Endothelial cell of umbilical vein (primary cell): Measurements from ENCODE around the gene TMSB10.
"Not testable (repeated sequence)": the region's sequence is repeated elsewhere in the genome, so short reads cannot be mapped to it uniquely, and the experiment has no call there.

ENCODE experiments used
- EZH2 ChIP-seq: IDR thresholded peaks from 2 replicates; pipeline ENCODE4 v1.6.1; 2012; ENCODE audit warnings: borderline replicate concordance, low read depth, mild to moderate bottlenecking, moderate library complexity, low read length, inconsistent platforms; ENCODE audit not compliant: severe bottlenecking
- FOS ChIP-seq: IDR thresholded peaks from 2 replicates; pipeline ENCODE4 v1.6.1; 2011; ENCODE audit warnings: mild to moderate bottlenecking, low read length, moderate library complexity, borderline replicate concordance; ENCODE audit not compliant: insufficient read depth
- GATA2 ChIP-seq: IDR thresholded peaks from 2 replicates; pipeline ENCODE4 v1.7.0; 2011; ENCODE audit warnings: low read depth, mild to moderate bottlenecking, moderate library complexity, mixed read lengths, low read length; ENCODE audit not compliant: insufficient read length, insufficient read depth
- JUN ChIP-seq: IDR thresholded peaks from 2 replicates; pipeline ENCODE4 v1.6.1; 2011; ENCODE audit warnings: borderline replicate concordance, low read depth; ENCODE audit not compliant: insufficient read length, insufficient read depth
- MYC ChIP-seq: IDR thresholded peaks from one replicate; pipeline ENCODE4 v1.6.1; 2011; ENCODE audit warnings: mild to moderate bottlenecking, low read depth, low read length
- POLR2A ChIP-seq: IDR thresholded peaks from 2 replicates; pipeline ENCODE4 v1.6.1; 2012; ENCODE audit warnings: low read depth, mild to moderate bottlenecking, control low read depth, low read length
- POLR2AphosphoS5 ChIP-seq: IDR thresholded peaks from 2 replicates; pipeline ENCODE4 v1.6.1; 2012; ENCODE audit warnings: low read depth, mild to moderate bottlenecking, control low read depth, low read length, moderate library complexity; ENCODE audit not compliant: insufficient read depth
- TF ChIP-seq, protein P1 (sequence below), 2 donors: IDR thresholded peaks; 1 replicate in 1 of 2; 2 replicates in 1 of 2; pipeline ENCODE4 v1.5.1; 2011; ENCODE audit warnings: low read length in 2 of 2, mild to moderate bottlenecking in 2 of 2, moderate library complexity in 2 of 2, control low read depth in 1 of 2, inconsistent platforms in 1 of 2, low read depth in 1 of 2; ENCODE audit not compliant: insufficient read depth in 1 of 2; ENCODE audit errors: extremely low read depth in 1 of 2
- TF ChIP-seq, protein P2 (sequence below): IDR thresholded peaks from 2 replicates; pipeline ENCODE4 v1.6.1; 2011; ENCODE audit not compliant: insufficient read depth, insufficient read length

DNA sequence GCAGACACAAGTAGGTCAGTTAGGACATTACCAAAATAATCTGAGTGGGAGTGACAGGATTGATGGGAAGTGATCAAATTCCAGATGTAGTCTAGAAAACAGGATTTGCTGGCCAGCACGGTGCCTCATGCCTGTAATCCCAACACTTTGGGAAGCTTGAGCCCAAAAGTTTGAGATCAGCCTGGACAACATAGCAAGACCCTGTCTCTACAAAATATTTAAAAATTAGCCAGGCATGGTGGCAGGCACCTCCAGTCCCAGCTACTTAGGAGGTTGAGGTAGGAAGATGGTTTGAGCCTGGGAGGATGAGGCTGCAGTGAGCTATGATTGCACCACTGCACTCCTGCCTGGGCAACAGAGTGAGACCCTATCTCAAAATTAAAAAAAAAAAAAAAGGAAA, 29.8 kb upstream of the TMSB10 start:
- not testable (repeated sequence) for TF ChIP-seq EZH2, POLR2A, POLR2AphosphoS5, JUN, GATA2, FOS, MYC
- TF ChIP-seq, protein P1, sequence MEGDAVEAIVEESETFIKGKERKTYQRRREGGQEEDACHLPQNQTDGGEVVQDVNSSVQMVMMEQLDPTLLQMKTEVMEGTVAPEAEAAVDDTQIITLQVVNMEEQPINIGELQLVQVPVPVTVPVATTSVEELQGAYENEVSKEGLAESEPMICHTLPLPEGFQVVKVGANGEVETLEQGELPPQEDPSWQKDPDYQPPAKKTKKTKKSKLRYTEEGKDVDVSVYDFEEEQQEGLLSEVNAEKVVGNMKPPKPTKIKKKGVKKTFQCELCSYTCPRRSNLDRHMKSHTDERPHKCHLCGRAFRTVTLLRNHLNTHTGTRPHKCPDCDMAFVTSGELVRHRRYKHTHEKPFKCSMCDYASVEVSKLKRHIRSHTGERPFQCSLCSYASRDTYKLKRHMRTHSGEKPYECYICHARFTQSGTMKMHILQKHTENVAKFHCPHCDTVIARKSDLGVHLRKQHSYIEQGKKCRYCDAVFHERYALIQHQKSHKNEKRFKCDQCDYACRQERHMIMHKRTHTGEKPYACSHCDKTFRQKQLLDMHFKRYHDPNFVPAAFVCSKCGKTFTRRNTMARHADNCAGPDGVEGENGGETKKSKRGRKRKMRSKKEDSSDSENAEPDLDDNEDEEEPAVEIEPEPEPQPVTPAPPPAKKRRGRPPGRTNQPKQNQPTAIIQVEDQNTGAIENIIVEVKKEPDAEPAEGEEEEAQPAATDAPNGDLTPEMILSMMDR (IDR thresholded peaks at IDR 0.05; ENCODE audit: extremely low read depth in 1 of 2, insufficient read depth in 1 of 2, low read depth in 1 of 2, low read length in 2 of 2): not testable (repeated sequence)
- TF ChIP-seq, protein P2, sequence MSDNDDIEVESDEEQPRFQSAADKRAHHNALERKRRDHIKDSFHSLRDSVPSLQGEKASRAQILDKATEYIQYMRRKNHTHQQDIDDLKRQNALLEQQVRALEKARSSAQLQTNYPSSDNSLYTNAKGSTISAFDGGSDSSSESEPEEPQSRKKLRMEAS: not testable (repeated sequence)
